HL-60 (cell line): ENCODE results near the gene NKX3-2.

Experiments
- DNase-seq, 2 experiments: peaks; one replicate each; pipeline ENCODE4 v3.0.0-alpha.2; 2010 to 2020; ENCODE audit warnings: low read depth in 1 of 2, low spot score in 1 of 2
- H3K27ac ChIP-seq: fragments of 250-450 bp; sonication (Bioruptor Pico); replicated peaks from 2 replicates; pipeline ENCODE4 v1.5.1; 2020; ENCODE audit warnings: mild to moderate bottlenecking, moderate library complexity
- H3K27me3 ChIP-seq: fragments of 250-450 bp; sonication (Bioruptor Pico); 2 replicates; pipeline ENCODE4 v1.5.1; 2021; ENCODE audit warnings: mild to moderate bottlenecking, moderate library complexity; ENCODE audit not compliant: insufficient read depth, poor library complexity, severe bottlenecking
- H3K4me3 ChIP-seq: replicated peaks from 2 replicates; pipeline ENCODE4 v1.5.1; 2011; ENCODE audit warnings: mild to moderate bottlenecking, control low read depth, low read length; ENCODE audit not compliant: insufficient read depth
- CTCF ChIP-seq: IDR thresholded peaks from one replicate; pipeline ENCODE4 v1.5.1; 2011; ENCODE audit warnings: low read length, control low read depth, inconsistent platforms; ENCODE audit not compliant: insufficient read depth
- GABPA ChIP-seq: IDR thresholded peaks from 2 replicates; pipeline ENCODE4 v1.6.1; 2012; ENCODE audit warnings: low read depth
- POLR2AphosphoS5 ChIP-seq: IDR thresholded peaks from 2 replicates; pipeline ENCODE4 v1.6.1; 2012; ENCODE audit warnings: low read depth
- SPI1 ChIP-seq: IDR thresholded peaks from 2 replicates; pipeline ENCODE4 v1.6.1; 2012; ENCODE audit warnings: low read depth, mild to moderate bottlenecking, borderline replicate concordance
- TF ChIP-seq, protein P1 (sequence below): IDR thresholded peaks from 2 replicates; pipeline ENCODE4 v1.6.1; 2012; ENCODE audit warnings: low read depth; ENCODE audit not compliant: insufficient replicate concordance

NKX3-2 gene

DNA sequence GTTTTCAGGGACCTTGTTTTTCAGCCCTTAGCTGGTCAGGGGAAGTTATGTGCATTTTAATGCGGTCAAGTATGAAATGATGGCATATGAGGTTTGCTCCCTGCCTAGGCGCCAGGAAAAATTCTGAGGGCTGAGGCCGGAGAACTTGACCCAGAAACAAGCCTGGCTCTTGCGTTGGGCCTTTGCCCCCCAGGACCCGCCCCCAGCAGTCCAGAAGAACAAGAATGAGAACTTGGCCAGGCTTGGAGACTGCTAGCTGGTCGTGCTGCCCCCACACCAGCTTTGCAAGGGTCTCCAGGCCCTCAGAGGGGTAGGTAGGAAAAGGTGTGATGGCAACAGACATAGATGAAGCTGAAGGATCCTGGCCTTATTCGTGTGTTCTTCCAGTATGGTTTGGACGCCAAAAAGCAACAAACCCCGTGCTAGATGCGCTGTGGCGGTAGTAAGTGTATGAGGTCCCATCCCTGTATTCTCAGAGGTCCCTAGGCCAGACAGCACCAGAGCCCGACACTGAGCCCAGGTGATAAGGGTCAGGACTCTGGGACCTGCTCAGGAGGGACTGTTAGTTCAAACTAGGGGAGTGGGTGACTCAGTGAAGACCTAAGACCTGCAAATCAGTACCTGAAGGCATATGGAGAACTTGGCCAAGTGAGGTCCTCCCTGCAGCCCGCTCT lies 10.5 kb downstream of the NKX3-2 start:
- no peak for DNase-seq
- Histone ChIP-seq H3K27me3 (peaks cover 67% of the 10 kb centered on the region), H3K27ac (no peak overlapping the region), H3K4me3 (no peak overlapping the region)
- no peak for TF ChIP-seq CTCF
- TF ChIP-seq POLR2AphosphoS5 = no peak
- TF ChIP-seq, protein P1, sequence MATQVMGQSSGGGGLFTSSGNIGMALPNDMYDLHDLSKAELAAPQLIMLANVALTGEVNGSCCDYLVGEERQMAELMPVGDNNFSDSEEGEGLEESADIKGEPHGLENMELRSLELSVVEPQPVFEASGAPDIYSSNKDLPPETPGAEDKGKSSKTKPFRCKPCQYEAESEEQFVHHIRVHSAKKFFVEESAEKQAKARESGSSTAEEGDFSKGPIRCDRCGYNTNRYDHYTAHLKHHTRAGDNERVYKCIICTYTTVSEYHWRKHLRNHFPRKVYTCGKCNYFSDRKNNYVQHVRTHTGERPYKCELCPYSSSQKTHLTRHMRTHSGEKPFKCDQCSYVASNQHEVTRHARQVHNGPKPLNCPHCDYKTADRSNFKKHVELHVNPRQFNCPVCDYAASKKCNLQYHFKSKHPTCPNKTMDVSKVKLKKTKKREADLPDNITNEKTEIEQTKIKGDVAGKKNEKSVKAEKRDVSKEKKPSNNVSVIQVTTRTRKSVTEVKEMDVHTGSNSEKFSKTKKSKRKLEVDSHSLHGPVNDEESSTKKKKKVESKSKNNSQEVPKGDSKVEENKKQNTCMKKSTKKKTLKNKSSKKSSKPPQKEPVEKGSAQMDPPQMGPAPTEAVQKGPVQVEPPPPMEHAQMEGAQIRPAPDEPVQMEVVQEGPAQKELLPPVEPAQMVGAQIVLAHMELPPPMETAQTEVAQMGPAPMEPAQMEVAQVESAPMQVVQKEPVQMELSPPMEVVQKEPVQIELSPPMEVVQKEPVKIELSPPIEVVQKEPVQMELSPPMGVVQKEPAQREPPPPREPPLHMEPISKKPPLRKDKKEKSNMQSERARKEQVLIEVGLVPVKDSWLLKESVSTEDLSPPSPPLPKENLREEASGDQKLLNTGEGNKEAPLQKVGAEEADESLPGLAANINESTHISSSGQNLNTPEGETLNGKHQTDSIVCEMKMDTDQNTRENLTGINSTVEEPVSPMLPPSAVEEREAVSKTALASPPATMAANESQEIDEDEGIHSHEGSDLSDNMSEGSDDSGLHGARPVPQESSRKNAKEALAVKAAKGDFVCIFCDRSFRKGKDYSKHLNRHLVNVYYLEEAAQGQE = no peak
- TF ChIP-seq GABPA = no peak
- TF ChIP-seq SPI1 = no peak

DNA sequence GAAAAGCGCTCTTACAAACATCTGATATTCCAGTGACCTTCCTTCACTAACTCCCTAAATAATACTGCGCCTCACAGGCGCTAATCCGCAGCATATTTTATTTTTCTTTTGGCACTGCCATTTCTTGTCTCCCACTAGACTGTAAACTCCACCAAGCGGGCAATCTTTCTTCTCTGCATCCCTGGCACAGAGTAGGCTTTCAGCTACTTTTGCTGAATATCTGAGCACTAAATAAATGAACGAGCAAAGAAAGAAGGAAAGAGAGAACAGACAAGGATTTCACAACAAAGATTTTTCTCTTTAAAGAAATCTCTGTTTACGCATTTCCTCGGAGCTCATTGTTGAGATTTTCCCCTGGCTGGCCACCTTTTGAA lies 12.7 kb downstream of the NKX3-2 start:
- DNase-seq = no peak
- TF ChIP-seq CTCF (no peak), SPI1 (no peak), POLR2AphosphoS5 (no peak), GABPA (no peak)
- TF ChIP-seq, protein P1 = no peak
- Histone ChIP-seq H3K27ac (no peak overlapping the region), H3K27me3 (peaks cover 62% of the 10 kb centered on the region), H3K4me3 (no peak overlapping the region)

DNA sequence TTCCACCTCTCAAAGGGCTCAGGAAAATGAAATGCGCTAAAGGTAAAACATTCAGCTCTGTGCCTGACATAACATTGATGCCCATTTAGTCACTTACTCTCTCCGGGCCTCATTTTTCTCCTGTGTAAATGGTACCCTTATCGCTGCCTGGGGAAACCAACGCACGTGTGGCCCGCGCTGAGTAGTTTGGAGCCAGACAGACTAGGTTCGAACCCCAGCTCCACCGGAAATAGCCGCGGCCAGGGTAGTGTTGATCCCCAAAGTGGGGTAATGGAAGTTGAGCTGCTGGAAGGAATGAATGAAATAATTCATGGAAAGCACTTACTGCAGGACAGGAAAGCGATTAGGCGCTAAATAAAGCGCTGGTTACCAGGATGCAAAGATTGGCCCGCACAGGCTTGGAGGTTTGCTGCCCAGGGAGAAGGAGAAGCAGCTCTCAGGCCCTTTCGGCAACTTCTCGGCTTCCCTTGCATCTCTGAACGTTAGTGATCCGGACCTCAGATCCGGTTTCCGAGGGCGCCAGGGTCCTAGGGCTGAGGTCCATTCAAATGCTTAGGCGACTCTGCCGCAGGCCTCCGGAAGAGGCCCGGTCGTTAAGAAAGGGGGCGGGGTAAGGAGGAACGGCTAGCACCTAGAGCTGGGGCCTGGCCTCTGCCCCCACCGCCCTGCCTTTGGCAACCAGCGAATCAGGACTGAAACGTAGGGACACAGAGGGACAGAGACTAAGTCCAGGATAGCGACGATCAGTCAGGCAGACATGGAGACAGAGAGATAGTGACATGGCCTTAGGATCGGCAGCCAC lies 13.3 kb downstream of the NKX3-2 start:
- Histone ChIP-seq H3K4me3 (no peak overlapping the region), H3K27ac (no peak overlapping the region), H3K27me3 (peaks cover 64% of the 10 kb centered on the region)
- no peak for DNase-seq
- TF ChIP-seq POLR2AphosphoS5 = no peak
- no peak for TF ChIP-seq GABPA
- TF ChIP-seq, protein P1 = no peak
- no peak for TF ChIP-seq CTCF
- TF ChIP-seq SPI1 = no peak
